A673 (cell line): Measurements from ENCODE around the gene ORAI3. TPM values are rescaled to one million over a fixed set of nuclear protein-coding genes. Genes with fewer than 3 reads are reported as not detected.
A peak's percentile ranks its signal among the peaks of the same experiment; 100 is the strongest.

Source experiments
- BruUV-seq: library from RNA; stranded (reverse); fragments of 400-500 nt; replicated peaks from 2 replicates; lab custom pipeline; 2021; lab: Mats Ljungman, UMichigan
- CTCF ChIA-PET: fragments of 300-600 bp; sonication (Branson Sonifier 250); formaldehyde crosslinking; loops from one replicate; lab custom pipeline; 2022; ENCODE audit warnings: antibody characterized with exemption; lab: Charles Lee
- POLR2A ChIA-PET: fragments of 300-600 bp; sonication (Branson Sonifier 250); formaldehyde crosslinking; loops from one replicate; lab custom pipeline; 2022; ENCODE audit warnings: antibody characterized with exemption; ENCODE audit not compliant: low non-redundant PET; lab: Charles Lee
- DNase-seq: peaks from one replicate; pipeline ENCODE4 v3.0.0-alpha.2; 2015; ENCODE audit warnings: low spot score
- H3K27ac ChIP-seq: fragments of 200-600 bp; sonication (generic); 2 replicates; pipeline ENCODE4 v1.5.1; 2016; ENCODE audit warnings: mixed run types, low read depth, mild to moderate bottlenecking, mixed read lengths, antibody characterized with exemption, low read length; ENCODE audit not compliant: poor library complexity, severe bottlenecking
- H3K27me3 ChIP-seq: fragments of 200-600 bp; sonication (generic); replicated peaks from 2 replicates; pipeline ENCODE4 v1.6.1; 2017; ENCODE audit warnings: mixed run types, low read depth, mild to moderate bottlenecking, mixed read lengths, antibody characterized with exemption, low read length; ENCODE audit not compliant: insufficient read depth, poor library complexity
- H3K36me3 ChIP-seq: fragments of 200-600 bp; sonication (generic); 2 replicates; pipeline ENCODE4 v1.6.1; 2016; ENCODE audit warnings: mixed run types, mild to moderate bottlenecking, mixed read lengths, antibody characterized with exemption, low read length; ENCODE audit not compliant: insufficient read depth, poor library complexity, severe bottlenecking
- H3K4me1 ChIP-seq: fragments of 200-600 bp; sonication (generic); 2 replicates; pipeline ENCODE4 v1.6.1; 2017; ENCODE audit warnings: mixed run types, mild to moderate bottlenecking, mixed read lengths, antibody characterized with exemption, low read length; ENCODE audit not compliant: insufficient read depth, poor library complexity, severe bottlenecking
- H3K4me3 ChIP-seq: fragments of 200-600 bp; sonication (generic); 2 replicates; pipeline ENCODE4 v1.5.1; 2016; ENCODE audit warnings: low read depth, mixed run types, mild to moderate bottlenecking, mixed read lengths, low read length; ENCODE audit not compliant: poor library complexity, severe bottlenecking
- H3K9me3 ChIP-seq: fragments of 200-600 bp; sonication (generic); 2 replicates; pipeline ENCODE4 v1.6.1; 2016; ENCODE audit warnings: mixed run types, low read depth, mild to moderate bottlenecking, mixed read lengths, antibody characterized with exemption, low read length; ENCODE audit not compliant: poor library complexity, severe bottlenecking
- EZH2 ChIP-seq: fragments of 200-600 bp; sonication (generic); IDR thresholded peaks from 2 replicates; pipeline ENCODE4 v1.6.1; 2017; ENCODE audit warnings: borderline replicate concordance, low read depth, mild to moderate bottlenecking, mixed read lengths, antibody characterized with exemption, low read length; ENCODE audit not compliant: poor library complexity, severe bottlenecking
- intact Hi-C: fragments of 100-400 bp; cut with micrococcal nuclease; formaldehyde crosslinking; loops from one replicate; pipeline ENCODE4 v1.10.0; 2022; ENCODE audit not compliant: unreplicated experiment
- total RNA-seq: library from RNA; stranded (reverse); gene quantifications from 2 replicates; pipeline ENCODE4 v1.2.3, GENCODE V29; 2021
- TF ChIP-seq, protein P1 (sequence below): fragments of 300-800, 200-600 bp; sonication (generic); conservative IDR thresholded peaks from 2 replicates; pipeline ENCODE4 v1.5.1; 2017; ENCODE audit warnings: low read depth, mild to moderate bottlenecking, antibody characterized with exemption, low read length, moderate library complexity, mixed read lengths

The ORAI3 gene
- total RNA-seq, 1 experiment from 2014 or later = 2.1 TPM

DNA sequence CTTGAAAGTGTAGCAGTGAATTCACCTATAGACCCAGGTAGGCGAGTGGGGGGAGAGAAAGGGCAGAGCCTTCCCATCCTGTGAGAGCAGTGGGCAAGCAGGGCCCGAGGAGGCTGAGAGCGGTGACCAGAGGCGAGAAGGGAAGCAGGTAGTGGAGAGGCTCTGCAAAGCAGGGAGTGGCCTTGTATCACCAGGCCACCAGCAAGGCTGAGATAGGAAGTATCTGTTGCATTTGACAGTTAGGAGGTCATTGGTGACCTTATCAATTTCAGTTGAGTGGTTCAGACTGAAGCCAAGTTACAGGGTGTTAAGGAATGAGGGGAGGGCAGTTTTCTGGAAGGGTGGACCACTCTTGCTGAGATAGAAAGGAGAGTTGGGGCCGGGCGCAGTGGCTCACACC lies 25.5 kb downstream of the ORAI3 start:
- no TSS peak for BruUV-seq
- Histone ChIP-seq H3K27me3 (no peaks in the 10 kb centered on the region), H3K9me3 (no peaks in the 10 kb centered on the region), H3K27ac (no peak overlapping the region), H3K4me3 (no peak overlapping the region), H3K36me3 (peaks cover 50% of the 10 kb centered on the region), H3K4me1 (no peaks in the 10 kb centered on the region)
- TF ChIP-seq, protein P1, sequence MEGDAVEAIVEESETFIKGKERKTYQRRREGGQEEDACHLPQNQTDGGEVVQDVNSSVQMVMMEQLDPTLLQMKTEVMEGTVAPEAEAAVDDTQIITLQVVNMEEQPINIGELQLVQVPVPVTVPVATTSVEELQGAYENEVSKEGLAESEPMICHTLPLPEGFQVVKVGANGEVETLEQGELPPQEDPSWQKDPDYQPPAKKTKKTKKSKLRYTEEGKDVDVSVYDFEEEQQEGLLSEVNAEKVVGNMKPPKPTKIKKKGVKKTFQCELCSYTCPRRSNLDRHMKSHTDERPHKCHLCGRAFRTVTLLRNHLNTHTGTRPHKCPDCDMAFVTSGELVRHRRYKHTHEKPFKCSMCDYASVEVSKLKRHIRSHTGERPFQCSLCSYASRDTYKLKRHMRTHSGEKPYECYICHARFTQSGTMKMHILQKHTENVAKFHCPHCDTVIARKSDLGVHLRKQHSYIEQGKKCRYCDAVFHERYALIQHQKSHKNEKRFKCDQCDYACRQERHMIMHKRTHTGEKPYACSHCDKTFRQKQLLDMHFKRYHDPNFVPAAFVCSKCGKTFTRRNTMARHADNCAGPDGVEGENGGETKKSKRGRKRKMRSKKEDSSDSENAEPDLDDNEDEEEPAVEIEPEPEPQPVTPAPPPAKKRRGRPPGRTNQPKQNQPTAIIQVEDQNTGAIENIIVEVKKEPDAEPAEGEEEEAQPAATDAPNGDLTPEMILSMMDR = no peak
- no peak for TF ChIP-seq EZH2
- ChIA-PET CTCF (no interaction called here), POLR2A (no interaction called here)
- DNase-seq = no peak
- intact Hi-C loops = no loop called here

DNA sequence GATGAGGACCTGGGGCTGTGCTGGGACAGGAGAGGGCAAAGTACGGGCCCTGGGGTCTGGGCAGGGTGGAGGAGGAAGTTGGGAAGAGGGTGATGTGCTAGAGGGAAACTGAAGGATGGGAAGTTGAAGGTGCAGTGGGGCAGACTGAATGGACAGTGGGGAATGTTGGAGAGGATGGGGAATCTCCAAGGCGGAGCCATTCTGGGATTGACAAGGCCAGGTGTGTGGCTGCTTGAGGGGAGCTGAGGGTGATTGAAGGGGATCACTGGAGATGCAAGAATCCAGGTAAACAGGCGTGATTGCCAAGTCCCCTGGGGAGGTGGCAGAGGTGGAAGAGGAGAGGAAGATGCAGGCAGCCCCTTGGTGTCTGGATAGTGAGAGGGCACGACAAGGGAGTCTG lies 27.6 kb downstream of the ORAI3 start:
- POLR2A ChIA-PET = no interaction called here

DNA sequence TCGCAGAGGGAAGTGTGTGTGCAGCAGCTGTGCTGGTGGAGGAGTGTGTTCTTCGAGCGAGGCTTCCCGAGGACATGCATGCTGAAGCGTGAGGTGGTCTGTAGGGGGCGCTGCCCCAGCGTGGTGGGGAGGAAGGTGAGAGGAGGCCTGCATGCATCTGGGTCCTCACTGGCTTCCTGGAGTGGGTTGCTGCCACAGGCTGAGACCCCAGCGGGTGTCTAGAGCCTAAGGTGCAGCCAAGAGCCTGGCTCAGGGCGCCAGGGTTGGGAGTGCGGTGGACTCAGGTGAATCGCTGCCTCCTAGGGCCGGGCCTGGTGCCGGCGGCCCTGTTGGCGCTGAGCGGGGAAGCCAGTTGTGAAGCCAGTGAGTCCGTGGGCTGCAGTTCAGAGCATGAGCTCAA lies 28.6 kb downstream of the ORAI3 start:
- BruUV-seq = no TSS peak
- H3K27me3 ChIP-seq = no peaks in the 10 kb centered on the region
- H3K4me1 ChIP-seq = no peaks in the 10 kb centered on the region
- intact Hi-C loops = no loop called here
- ChIA-PET CTCF (no interaction called here), POLR2A (no interaction called here)
- TF ChIP-seq EZH2 = no peak
- TF ChIP-seq, protein P1 = peak; percentile 57
- H3K4me3 ChIP-seq = no peak overlapping the region
- H3K36me3 ChIP-seq = peaks cover 28% of the 10 kb centered on the region
- no peaks in the 10 kb centered on the region for H3K9me3 ChIP-seq
- peak; percentile 58 for DNase-seq
- H3K27ac ChIP-seq = no peak overlapping the region

More for the DNA sequence above, 27.6 kb downstream of the ORAI3 start:
- intact Hi-C loops = no loop called here
- no peak for DNase-seq
- peaks cover 37% of the 10 kb centered on the region for H3K36me3 ChIP-seq
- H3K4me3 ChIP-seq = no peak overlapping the region
- H3K4me1 ChIP-seq = no peaks in the 10 kb centered on the region
- CTCF ChIA-PET = no interaction called here
- H3K27me3 ChIP-seq = no peaks in the 10 kb centered on the region
- no peak overlapping the region for H3K27ac ChIP-seq
- no peak for TF ChIP-seq EZH2
- TF ChIP-seq, protein P1 = no peak
- H3K9me3 ChIP-seq = no peaks in the 10 kb centered on the region
- BruUV-seq = no TSS peak
